Thoracic aorta (tissue), 2 donors: ENCODE results near the gene NCKIPSD. TPM values are rescaled to one million over a fixed set of nuclear protein-coding genes. Genes with fewer than 3 reads are reported as not detected.

ENCODE experiments used
- ATAC-seq: fragments of 150-250 bp; one replicate; pipeline ENCODE4 v1.8.0; 2017; ENCODE audit warnings: low read depth; ENCODE audit not compliant: insufficient number of reproducible peaks, low FRiP score
- DNase-seq: peaks from one replicate; pipeline ENCODE4 v3.0.0-alpha.2; 2020; ENCODE audit warnings: low spot score
- H3K27ac ChIP-seq, 2 donors: fragments of 200-600 bp; sonication (generic); 1 replicate in 1 of 2; 2 replicates in 1 of 2; pipeline ENCODE4 v1.5.1; 2016; ENCODE audit warnings: mild to moderate bottlenecking in 2 of 2, moderate library complexity in 2 of 2
- H3K27me3 ChIP-seq: fragments of 200-600 bp; sonication (generic); replicated peaks from 2 replicates; pipeline ENCODE4 v1.6.0; 2016; ENCODE audit warnings: mild to moderate bottlenecking; ENCODE audit not compliant: insufficient read depth
- H3K36me3 ChIP-seq: fragments of 200-600 bp; sonication (generic); one replicate; pipeline ENCODE4 v1.5.1; 2016
- H3K4me1 ChIP-seq, 2 donors: fragments of 200-600 bp; sonication (generic); 1 replicate in 1 of 2; 2 replicates in 1 of 2; pipeline versions ENCODE4 v1.5.1 to v1.6.0; 2016; ENCODE audit warnings: low read depth in 2 of 2, mild to moderate bottlenecking in 1 of 2; ENCODE audit not compliant: control insufficient read depth in 1 of 2
- H3K4me3 ChIP-seq: fragments of 200-600 bp; sonication (generic); 2 replicates; pipeline ENCODE4 v1.5.1; 2016; ENCODE audit warnings: mild to moderate bottlenecking
- H3K9me3 ChIP-seq: fragments of 200-600 bp; sonication (generic); 2 replicates; pipeline ENCODE4 v1.5.1; 2016
- total RNA-seq, 2 donors: library from RNA; depleted of rRNA; stranded (reverse); fragments of >200 nt; gene quantifications; one replicate each; pipeline versions ENCODE4 v1.1.0 to v1.2.3, GENCODE V29; 2016
- TF ChIP-seq, protein P1 (sequence below): fragments of 200-600 bp; sonication (generic); IDR thresholded peaks from one replicate; pipeline ENCODE4 v1.5.1; 2019; ENCODE audit warnings: antibody characterized with exemption

Gene NCKIPSD
- total RNA-seq, 2 donors from 2014 or later, result 59.6 to 101 TPM

DNA sequence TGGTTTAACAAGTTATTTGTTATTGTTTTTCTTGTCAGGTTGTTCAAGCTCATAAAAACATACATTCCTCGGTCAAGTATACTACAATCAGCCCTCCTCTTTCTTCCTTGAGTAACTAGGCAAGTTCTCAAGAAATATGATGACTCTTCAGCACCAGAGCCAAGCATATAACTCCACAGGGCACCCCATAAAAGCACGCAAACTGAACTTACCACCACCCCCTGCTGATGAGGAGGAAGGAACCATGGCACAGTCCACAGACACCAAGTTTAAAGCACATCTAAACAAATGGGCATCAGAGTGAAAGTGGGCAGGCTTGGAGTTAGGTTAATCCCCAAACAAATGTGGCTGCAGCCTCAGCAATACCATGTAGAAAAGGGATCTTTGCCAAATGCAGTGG is 26.0 kb upstream of the NCKIPSD start:
- H3K36me3 ChIP-seq, result peaks cover 18% of the 10 kb centered on the region
- no peaks in the 10 kb centered on the region for H3K9me3 ChIP-seq
- no peak for DNase-seq
- ATAC-seq, result no peak
- TF ChIP-seq, protein P1, sequence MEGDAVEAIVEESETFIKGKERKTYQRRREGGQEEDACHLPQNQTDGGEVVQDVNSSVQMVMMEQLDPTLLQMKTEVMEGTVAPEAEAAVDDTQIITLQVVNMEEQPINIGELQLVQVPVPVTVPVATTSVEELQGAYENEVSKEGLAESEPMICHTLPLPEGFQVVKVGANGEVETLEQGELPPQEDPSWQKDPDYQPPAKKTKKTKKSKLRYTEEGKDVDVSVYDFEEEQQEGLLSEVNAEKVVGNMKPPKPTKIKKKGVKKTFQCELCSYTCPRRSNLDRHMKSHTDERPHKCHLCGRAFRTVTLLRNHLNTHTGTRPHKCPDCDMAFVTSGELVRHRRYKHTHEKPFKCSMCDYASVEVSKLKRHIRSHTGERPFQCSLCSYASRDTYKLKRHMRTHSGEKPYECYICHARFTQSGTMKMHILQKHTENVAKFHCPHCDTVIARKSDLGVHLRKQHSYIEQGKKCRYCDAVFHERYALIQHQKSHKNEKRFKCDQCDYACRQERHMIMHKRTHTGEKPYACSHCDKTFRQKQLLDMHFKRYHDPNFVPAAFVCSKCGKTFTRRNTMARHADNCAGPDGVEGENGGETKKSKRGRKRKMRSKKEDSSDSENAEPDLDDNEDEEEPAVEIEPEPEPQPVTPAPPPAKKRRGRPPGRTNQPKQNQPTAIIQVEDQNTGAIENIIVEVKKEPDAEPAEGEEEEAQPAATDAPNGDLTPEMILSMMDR, result no peak
- H3K4me3 ChIP-seq, result no peak overlapping the region
- no peak overlapping the region for H3K27ac ChIP-seq
- H3K27me3 ChIP-seq, result no peaks in the 10 kb centered on the region
- H3K4me1 ChIP-seq, result peaks cover 25 to 58% of the 10 kb centered on the region in 2 donors

DNA sequence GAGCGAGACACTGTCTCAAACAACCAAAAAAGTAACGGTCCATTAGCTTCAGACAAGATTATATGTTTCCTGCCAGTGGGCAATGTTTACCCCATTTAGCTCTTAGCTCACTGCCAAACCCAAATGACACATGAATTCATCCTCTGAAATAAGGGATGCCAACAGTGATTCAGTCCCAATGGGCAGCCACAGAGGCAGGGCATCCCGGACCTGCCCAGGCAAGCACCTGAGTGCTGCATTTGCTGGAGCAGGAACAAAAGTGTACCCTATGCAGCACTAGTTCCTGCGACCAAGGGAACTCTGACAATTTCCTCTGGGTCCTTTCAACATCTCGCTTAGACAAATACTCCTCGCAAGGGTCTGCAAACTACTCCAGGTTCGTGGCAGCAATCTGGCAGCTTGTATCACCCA is 23.3 kb upstream of the NCKIPSD start:
- Histone ChIP-seq H3K4me3 (no peak overlapping the region), H3K9me3 (no peaks in the 10 kb centered on the region), H3K27me3 (no peaks in the 10 kb centered on the region), H3K27ac (peak overlapping the region in 1 of 2 donors; percentile 22), H3K36me3 (peaks cover 18% of the 10 kb centered on the region), H3K4me1 (peaks cover 17 to 42% of the 10 kb centered on the region in 2 donors)
- DNase-seq (no peak), ATAC-seq (no peak)
- TF ChIP-seq, protein P1, result no peak

DNA sequence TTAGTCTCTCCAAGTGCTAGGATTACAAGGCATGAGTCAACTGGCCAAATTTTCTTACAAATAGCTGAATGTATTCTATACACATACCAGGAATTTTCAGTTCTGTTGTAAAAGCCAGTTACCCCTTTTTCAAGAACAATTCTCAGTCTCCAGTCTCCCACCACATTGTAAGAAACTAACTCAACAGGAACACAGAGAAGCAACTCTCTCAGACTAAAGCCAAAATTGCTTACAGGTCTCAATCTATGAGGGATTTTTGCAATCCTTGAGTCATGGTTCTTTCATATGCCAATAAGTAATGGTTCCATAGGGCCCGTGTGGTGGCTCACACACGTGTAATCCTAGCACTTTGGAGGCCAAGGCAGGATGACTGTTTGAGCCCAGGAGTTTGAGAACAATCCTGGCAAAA is 22.8 kb upstream of the NCKIPSD start:
- DNase-seq (no peak), ATAC-seq (no peak)
- no peaks in the 10 kb centered on the region for H3K9me3 ChIP-seq
- H3K4me1 ChIP-seq, result peaks cover 20 to 42% of the 10 kb centered on the region in 2 donors
- H3K4me3 ChIP-seq, result no peak overlapping the region
- TF ChIP-seq, protein P1, result no peak
- H3K27ac ChIP-seq, result peak overlapping the region in 1 of 2 donors; percentile 22
- H3K36me3 ChIP-seq, result peaks cover 18% of the 10 kb centered on the region
- no peaks in the 10 kb centered on the region for H3K27me3 ChIP-seq

DNA sequence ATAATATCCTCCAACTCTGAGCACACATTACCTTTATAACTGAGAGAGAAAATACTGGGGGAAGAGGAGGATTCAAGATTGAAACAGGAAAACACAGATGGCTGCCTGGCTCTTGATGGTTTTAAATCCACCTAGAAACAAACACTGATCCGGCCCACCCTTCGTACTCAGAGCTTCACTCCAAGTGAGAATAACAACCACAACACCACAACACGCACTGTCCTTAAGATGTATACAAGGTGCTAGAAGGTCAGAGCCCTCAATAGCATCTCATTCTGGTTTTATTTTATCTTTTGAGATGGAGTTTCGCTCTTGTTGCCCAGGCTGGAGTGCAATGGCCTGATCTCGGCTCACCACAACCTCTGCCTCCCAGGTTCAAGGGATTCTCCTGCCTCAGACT is 21.4 kb upstream of the NCKIPSD start:
- no peak for ATAC-seq
- Histone ChIP-seq H3K36me3 (peaks cover 18% of the 10 kb centered on the region), H3K27me3 (no peaks in the 10 kb centered on the region), H3K4me3 (no peak overlapping the region), H3K27ac (no peak overlapping the region), H3K4me1 (peaks cover 16 to 43% of the 10 kb centered on the region in 2 donors), H3K9me3 (no peaks in the 10 kb centered on the region)
- DNase-seq, result no peak
- TF ChIP-seq, protein P1, result no peak

DNA sequence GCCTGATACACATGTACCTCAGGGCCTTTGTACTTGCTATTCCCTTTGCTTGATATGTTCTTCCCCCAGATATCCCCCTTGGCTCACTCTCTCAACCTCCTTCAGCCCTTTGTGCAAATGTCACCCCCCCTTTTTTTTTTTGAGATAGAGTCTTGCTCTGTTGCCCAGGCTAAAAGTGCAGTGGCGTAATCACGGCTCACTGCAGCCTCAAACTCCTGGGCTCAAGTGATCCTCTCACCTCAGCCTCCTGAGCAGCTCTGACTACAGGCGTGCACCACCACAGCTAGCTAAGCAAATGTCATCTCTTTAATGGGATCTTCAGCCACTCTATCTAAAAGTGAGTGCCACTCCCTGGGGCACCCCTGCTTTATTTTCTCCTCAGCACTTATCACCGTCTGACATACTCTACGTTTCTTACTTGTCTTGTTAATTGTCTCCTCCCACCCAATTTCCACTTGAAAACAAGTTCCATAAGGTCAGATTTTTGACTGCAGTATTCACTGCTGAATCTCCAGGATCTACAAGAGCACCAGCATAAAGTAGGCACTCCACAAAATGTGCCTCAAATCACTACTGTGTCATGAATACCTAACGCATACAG is 16.7 kb upstream of the NCKIPSD start:
- Histone ChIP-seq H3K4me1 (peaks cover 13 to 27% of the 10 kb centered on the region in 2 donors), H3K27ac (peak overlapping the region; percentile 6 to 13), H3K9me3 (no peaks in the 10 kb centered on the region), H3K27me3 (no peaks in the 10 kb centered on the region), H3K4me3 (no peak overlapping the region), H3K36me3 (peaks cover 3% of the 10 kb centered on the region)
- ATAC-seq (no peak), DNase-seq (no peak)
- TF ChIP-seq, protein P1, result no peak
